ENCODE results near the gene RALGDS.

DNA sequence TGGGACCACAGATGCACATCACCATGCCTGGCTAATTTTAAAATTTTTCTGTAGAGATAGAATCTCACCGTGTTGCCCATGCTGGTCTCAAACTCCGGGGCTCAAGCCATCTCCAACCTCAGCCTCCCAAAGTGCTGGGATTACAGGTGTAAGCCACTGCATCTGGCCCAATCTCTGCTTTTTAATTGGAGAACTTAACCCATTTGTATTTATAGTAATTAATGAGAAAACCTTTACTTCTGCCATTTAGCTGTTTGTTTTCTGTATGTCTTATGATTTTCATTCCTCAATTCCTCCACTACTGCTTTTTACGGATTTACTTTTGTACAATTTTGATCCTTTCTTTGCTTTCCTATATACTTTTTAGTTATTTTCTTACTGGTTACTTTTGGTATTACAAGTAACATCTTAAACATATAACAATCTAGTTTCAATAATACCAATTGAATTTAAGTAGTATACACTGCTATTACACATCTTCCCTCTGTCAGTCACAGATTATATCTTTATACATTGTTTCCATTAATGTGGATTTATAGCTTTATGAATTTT lies 26.1 kb downstream of the RALGDS start:
- TF ChIP-seq, protein P1, sequence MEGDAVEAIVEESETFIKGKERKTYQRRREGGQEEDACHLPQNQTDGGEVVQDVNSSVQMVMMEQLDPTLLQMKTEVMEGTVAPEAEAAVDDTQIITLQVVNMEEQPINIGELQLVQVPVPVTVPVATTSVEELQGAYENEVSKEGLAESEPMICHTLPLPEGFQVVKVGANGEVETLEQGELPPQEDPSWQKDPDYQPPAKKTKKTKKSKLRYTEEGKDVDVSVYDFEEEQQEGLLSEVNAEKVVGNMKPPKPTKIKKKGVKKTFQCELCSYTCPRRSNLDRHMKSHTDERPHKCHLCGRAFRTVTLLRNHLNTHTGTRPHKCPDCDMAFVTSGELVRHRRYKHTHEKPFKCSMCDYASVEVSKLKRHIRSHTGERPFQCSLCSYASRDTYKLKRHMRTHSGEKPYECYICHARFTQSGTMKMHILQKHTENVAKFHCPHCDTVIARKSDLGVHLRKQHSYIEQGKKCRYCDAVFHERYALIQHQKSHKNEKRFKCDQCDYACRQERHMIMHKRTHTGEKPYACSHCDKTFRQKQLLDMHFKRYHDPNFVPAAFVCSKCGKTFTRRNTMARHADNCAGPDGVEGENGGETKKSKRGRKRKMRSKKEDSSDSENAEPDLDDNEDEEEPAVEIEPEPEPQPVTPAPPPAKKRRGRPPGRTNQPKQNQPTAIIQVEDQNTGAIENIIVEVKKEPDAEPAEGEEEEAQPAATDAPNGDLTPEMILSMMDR (IDR thresholded peaks at IDR 0.05): no peak
- TF ChIP-seq ESRRA (CRISPR knock-in tag; IDR thresholded peaks at IDR 0.05; ENCODE audit: borderline replicate concordance) (no peak), HMGA2 (CRISPR knock-in tag; IDR thresholded peaks at IDR 0.05) (no peak), TEAD4 (CRISPR knock-in tag; IDR thresholded peaks at IDR 0.05) (no peak), OVOL2 (CRISPR knock-in tag; IDR thresholded peaks at IDR 0.05; ENCODE audit: borderline replicate concordance) (no peak), ZSCAN18 (CRISPR knock-in tag; IDR thresholded peaks at IDR 0.05) (no peak), CREB1 (CRISPR knock-in tag; IDR thresholded peaks at IDR 0.05) (no peak), SMAD3 (CRISPR knock-in tag; IDR thresholded peaks at IDR 0.05; ENCODE audit: borderline replicate concordance) (no peak), FOXJ3 (CRISPR knock-in tag; IDR thresholded peaks at IDR 0.05; ENCODE audit: borderline replicate concordance) (no peak)
- TF ChIP-seq, protein P2, sequence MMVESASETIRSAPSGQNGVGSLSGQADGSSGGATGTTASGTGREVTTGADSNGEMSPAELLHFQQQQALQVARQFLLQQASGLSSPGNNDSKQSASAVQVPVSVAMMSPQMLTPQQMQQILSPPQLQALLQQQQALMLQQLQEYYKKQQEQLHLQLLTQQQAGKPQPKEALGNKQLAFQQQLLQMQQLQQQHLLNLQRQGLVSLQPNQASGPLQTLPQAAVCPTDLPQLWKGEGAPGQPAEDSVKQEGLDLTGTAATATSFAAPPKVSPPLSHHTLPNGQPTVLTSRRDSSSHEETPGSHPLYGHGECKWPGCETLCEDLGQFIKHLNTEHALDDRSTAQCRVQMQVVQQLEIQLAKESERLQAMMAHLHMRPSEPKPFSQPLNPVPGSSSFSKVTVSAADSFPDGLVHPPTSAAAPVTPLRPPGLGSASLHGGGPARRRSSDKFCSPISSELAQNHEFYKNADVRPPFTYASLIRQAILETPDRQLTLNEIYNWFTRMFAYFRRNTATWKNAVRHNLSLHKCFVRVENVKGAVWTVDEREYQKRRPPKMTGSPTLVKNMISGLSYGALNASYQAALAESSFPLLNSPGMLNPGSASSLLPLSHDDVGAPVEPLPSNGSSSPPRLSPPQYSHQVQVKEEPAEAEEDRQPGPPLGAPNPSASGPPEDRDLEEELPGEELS (CRISPR knock-in tag; IDR thresholded peaks at IDR 0.05): no peak

All from WTC11 (cell line).